GM15510 (cell line): ENCODE data around the gene ICE2.

Experiments used
- POLR2A ChIP-seq: IDR thresholded peaks from 3 replicates; pipeline ENCODE4 v1.6.1; 2011; ENCODE audit warnings: borderline replicate concordance; ENCODE audit not compliant: insufficient read length; ENCODE audit errors: extremely low read depth

Gene ICE2

GRCh38 chr15:60406513-60407414 lies 72.2 kb downstream of the ICE2 start:
- no peak for TF ChIP-seq POLR2A

DNA sequence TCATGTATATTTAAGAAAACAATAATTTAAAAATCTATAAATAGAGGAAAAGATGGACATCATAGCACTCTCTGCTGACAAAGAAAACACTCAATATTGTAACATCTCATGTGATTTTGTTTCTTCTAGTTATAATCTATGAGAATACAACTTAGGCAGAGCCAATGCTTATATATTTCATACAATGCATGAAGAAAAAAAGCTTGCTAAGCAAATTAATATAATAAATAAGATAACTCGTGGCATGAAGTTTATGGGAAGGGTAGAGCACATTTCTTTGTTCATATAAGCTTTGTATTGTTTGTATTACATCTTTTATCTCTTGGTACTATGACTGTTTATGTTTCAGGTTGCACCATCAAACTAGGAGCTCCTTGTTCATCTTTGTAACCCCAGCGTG lies 73.5 kb downstream of the ICE2 start:
- TF ChIP-seq POLR2A: no peak

GRCh38 chr15:60400944-60401343 lies 78.0 kb downstream of the ICE2 start:
- no peak for TF ChIP-seq POLR2A

- no peak for TF ChIP-seq POLR2A
These were observed 79.0 kb downstream of the ICE2 start for GRCh38 chr15:60399931-60400330.

GRCh38 chr15:60399246-60399915 lies 79.6 kb downstream of the ICE2 start:
- no peak for TF ChIP-seq POLR2A

DNA sequence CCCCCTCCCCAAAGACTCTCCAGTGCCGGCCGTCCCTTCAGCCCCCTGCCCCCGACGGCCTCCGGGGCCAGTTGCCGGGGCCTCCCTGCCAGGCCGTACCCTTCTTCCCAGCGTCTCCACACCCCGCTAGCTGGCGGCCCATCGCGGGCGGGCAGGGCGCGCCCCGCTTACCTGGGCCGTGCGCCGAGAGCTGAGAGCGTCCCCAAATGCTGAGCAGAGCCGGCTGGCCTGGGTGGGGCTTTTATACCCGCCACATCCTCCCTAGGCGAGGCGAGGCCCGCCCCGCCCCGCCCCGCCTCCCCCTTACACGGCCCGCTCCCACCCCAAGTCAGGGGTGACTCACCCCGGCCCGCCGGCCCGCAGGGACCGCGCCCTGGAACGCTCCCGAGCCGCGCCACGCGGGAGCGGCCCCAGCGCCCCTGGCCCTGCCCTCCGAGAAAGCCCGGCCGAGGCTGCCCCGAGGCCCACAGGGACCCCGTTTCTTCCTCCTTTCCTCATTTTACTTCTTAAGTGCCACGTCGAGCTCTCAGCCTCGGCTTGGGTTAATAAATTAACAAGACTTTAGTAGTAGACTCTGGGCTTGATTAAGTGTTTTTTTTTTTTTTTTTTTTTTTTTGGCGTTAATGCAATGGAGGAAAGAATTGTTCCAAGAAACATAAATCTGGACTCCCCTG lies 81.0 kb downstream of the ICE2 start, which contains the start of gene ANXA2:
ANXA2 (minus strand) TSS at position 215 of the 674 bp plus-strand sequence. CDS start 11,911 bp downstream, outside the sequence.
- peak; percentile 93 for TF ChIP-seq POLR2A

- TF ChIP-seq POLR2A: peak; percentile 29
These were observed 81.8 kb downstream of the ICE2 start for GRCh38 chr15:60396958-60397771.

DNA sequence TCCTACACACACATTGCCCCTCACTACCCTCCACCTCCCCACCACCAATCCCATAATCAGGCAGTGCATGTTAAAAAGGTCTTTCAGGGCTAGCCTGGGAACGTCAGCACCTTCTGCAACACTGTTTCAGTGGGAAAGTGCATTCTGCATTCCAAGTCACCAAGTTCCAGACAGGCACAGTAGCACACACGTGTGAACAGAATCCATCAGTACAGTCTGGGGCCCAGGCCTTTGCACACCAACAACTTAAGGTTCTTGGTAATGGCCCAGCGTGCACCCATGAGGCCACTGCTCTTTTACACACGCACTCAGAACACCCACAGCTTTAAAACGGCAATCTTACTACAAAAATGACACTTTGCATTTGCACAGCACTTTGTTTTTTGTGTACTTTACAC lies 82.4 kb downstream of the ICE2 start:
- no peak for TF ChIP-seq POLR2A

DNA sequence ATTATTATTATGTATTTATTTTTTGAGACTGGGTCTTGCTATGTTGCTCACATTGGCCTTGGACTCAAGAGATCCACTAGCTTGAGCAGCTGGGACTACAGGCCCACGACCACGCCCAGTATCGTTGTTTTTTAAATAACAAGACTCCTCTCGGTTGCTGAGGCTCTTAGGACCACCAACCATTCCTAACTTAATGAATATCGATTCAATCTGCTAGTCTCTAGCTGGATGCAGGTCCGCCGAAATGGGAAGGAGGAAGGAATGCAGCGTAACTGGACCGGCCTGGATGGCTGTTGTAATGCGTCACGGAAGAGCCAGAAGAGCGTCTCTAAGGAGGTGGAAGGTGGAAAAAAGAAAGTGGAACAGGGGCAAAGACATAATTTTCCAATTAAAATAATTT lies 82.8 kb downstream of the ICE2 start:
- TF ChIP-seq POLR2A: no peak

DNA sequence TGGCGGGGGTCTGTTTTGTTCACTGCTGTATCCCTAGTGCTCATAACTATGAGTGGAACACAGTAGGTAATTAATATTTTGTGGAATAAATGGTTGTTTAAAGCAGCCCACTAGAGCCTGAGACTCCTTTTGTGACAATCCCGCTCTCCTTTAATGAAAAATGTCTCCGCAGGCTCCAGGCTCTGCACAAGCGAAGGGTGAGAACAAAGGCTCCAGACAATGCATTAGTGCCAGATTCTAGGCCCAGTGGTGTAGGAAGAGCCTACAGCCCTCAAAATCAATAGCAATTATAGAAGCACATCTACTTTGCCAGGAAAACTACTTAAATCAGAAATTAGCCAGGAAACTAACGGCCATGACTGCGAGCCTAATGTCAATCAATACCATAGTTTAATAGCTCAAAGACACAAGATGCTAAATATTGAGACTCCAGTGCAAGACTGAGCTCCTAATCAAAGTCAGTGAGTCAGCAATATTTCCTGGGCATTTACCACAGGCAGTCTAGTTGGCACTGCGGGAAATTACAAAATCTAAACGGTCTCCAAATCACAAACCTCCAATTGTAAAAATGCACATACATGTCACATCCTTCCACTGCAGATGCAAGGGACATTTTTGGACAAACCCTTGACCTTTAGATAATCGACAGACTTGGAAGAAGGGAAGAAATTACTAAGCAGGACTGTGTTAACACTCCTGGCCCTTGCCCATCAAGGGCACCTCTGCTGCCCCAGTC lies 83.5 kb downstream of the ICE2 start:
- no peak for TF ChIP-seq POLR2A

DNA sequence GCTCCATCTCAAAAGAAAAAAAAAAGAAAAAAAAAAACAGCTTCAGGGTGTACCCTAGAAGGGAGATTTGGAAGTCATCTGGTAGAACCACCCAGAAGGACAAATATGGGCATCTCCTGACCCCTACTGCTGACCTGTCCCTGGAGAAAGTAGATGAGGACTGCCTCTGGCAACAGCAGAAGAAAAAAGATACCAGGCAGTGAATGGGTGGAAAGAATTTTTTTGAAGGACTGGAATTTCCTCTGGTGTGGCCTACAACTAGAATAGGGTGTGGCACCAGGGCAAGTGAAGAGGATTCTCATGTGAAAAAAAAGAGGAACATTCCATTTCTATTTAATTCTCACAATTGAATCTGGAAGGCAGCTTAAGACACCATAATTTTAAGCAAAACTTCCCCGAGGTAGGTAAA lies 84.2 kb downstream of the ICE2 start:
- TF ChIP-seq POLR2A: no peak

DNA sequence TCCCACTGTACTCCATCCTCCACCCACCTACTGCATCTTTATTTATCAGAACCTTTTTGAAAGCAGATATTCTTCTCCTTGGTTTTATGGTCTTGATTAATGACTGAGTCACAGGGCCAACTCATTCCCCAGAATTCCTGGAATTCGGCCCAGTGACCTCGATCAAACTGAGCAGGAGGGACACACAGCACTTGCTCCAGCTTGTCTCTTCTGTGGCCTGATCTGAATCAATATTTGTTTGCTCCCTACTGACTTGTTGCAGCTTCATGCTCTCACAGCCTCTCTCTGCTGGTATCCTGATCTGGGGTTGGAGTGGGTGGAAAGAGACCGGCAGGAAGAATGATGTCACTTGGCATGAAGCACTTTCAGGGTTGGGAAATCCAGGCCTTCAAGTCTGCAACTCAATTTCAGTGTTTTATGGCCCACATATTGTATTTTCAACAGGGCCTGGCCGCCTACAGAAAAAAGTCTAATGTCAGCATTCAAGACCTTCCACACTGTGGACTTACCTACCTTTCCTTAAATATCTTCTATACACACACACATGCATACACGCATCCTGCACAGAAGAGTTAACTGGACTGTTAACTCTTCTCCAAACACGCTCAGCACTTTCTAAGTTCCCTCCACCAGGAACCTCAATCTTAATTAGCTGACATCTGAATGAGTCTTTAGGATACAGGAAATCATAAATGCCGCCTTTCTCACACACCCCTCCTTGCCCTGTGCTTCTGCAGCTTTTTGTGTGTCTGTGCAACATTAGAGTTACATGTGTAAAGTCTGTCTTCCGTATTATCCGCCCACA lies 85.8 kb downstream of the ICE2 start:
- no peak for TF ChIP-seq POLR2A

GRCh38 chr15:60392601-60392985 lies 86.3 kb downstream of the ICE2 start:
- TF ChIP-seq POLR2A: no peak
